Stimulated activated CD4-positive, alpha-beta T cell treated with anti-CD3 and anti-CD28 coated beads, Interleukin-4, amount 100 ng/mL, for 24 hours (primary cell): ENCODE data around the gene NPIPB6.

ENCODE experiments used
- DNase-seq: peaks from one replicate; pipeline ENCODE4 v3.0.0-alpha.2; 2020

The NPIPB6 gene

GRCh38 chr16:28321700-28322411 lies 41.5 kb downstream of the NPIPB6 start:
- DNase-seq: peak; percentile 50

- DNase-seq: no peak
These were observed 42.6 kb downstream of the NPIPB6 start for GRCh38 chr16:28320741-28321140.

- DNase-seq: no peak
These were observed 43.2 kb downstream of the NPIPB6 start for GRCh38 chr16:28320023-28320561.

GRCh38 chr16:28319476-28320022 lies 43.8 kb downstream of the NPIPB6 start:
- no peak for DNase-seq

GRCh38 chr16:28318042-28318744 lies 45.1 kb downstream of the NPIPB6 start:
- no peak for DNase-seq

- peak; percentile 80 for DNase-seq
These were observed 46.0 kb downstream of the NPIPB6 start for GRCh38 chr16:28317040-28317880.

GRCh38 chr16:28316054-28316453 lies 47.3 kb downstream of the NPIPB6 start:
- DNase-seq: no peak

- no peak for DNase-seq
These were observed 49.7 kb downstream of the NPIPB6 start for GRCh38 chr16:28313587-28313986.

- no peak for DNase-seq
These were observed 51.0 kb downstream of the NPIPB6 start for GRCh38 chr16:28312327-28312726.

- peak; percentile 37 for DNase-seq
These were observed 51.4 kb downstream of the NPIPB6 start for GRCh38 chr16:28311913-28312312.

- DNase-seq: no peak
These were observed 51.9 kb downstream of the NPIPB6 start for GRCh38 chr16:28311413-28311812.

- DNase-seq: no peak
These were observed 52.5 kb downstream of the NPIPB6 start for GRCh38 chr16:28310796-28311195.

- DNase-seq: peak; percentile 84
These were observed 53.4 kb downstream of the NPIPB6 start for GRCh38 chr16:28309811-28310311.

- no peak for DNase-seq
These were observed 54.3 kb downstream of the NPIPB6 start for GRCh38 chr16:28308794-28309584.

GRCh38 chr16:28307936-28308335 lies 55.4 kb downstream of the NPIPB6 start:
- DNase-seq: no peak

- no peak for DNase-seq
These were observed 59.1 kb downstream of the NPIPB6 start for GRCh38 chr16:28304214-28304613.

GRCh38 chr16:28303132-28303531 lies 60.2 kb downstream of the NPIPB6 start:
- no peak for DNase-seq

- DNase-seq: no peak
These were observed 61.7 kb downstream of the NPIPB6 start for GRCh38 chr16:28301620-28302019.

- DNase-seq: no peak
These were observed 62.2 kb downstream of the NPIPB6 start for GRCh38 chr16:28301154-28301553.

GRCh38 chr16:28300327-28300726 lies 63.0 kb downstream of the NPIPB6 start:
- no peak for DNase-seq

GRCh38 chr16:28298511-28298878 lies 64.8 kb downstream of the NPIPB6 start:
- DNase-seq: no peak
